MM.1S (cell line): ENCODE data around the gene CPNE1.

Experiments
- DNase-seq: peaks from one replicate; pipeline ENCODE4 v3.0.0-alpha.2; 2015
- H2AFZ ChIP-seq: fragments of 300-600 bp; sonication (generic); 2 replicates; pipeline ENCODE4 v1.6.0; 2016; ENCODE audit warnings: antibody characterized with exemption, low read length
- H3F3A ChIP-seq: fragments of 300-600 bp; sonication (generic); 2 replicates; pipeline ENCODE4 v1.6.1; 2016; ENCODE audit warnings: mild to moderate bottlenecking, antibody characterized with exemption, low read length, moderate library complexity, mixed read lengths; ENCODE audit not compliant: insufficient read depth
- H3K27ac ChIP-seq: fragments of 300-600 bp; sonication (generic); 2 replicates; pipeline ENCODE4 v1.5.1; 2016; ENCODE audit warnings: mild to moderate bottlenecking, low read length
- H3K27me3 ChIP-seq: fragments of 300-600 bp; sonication (generic); replicated peaks from 2 replicates; pipeline ENCODE4 v1.6.0; 2016; ENCODE audit warnings: low read length; ENCODE audit not compliant: insufficient read depth
- H3K36me3 ChIP-seq: fragments of 300-600 bp; sonication (generic); replicated peaks from 2 replicates; pipeline ENCODE4 v1.6.1; 2016; ENCODE audit warnings: mild to moderate bottlenecking, low read length, mixed read lengths; ENCODE audit not compliant: insufficient read depth
- H3K4me1 ChIP-seq: fragments of 300-600 bp; sonication (generic); 2 replicates; pipeline ENCODE4 v1.6.1; 2016; ENCODE audit warnings: low read length, mixed read lengths
- H3K4me2 ChIP-seq: fragments of 300-600 bp; sonication (generic); 2 replicates; pipeline ENCODE4 v1.6.0; 2016; ENCODE audit warnings: low read depth, low read length
- H3K4me3 ChIP-seq: fragments of 300-600 bp; sonication (generic); 2 replicates; pipeline ENCODE4 v1.5.1; 2016; ENCODE audit warnings: low read length, mixed read lengths
- H3K79me2 ChIP-seq: fragments of 300-600 bp; sonication (generic); 2 replicates; pipeline ENCODE4 v1.6.1; 2016; ENCODE audit warnings: mixed run types, low read length, mixed read lengths
- H3K9ac ChIP-seq: fragments of 300-600 bp; sonication (generic); 2 replicates; pipeline ENCODE4 v1.6.1; 2016; ENCODE audit warnings: low read length, mixed read lengths
- H3K9me2 ChIP-seq: fragments of 300-600 bp; sonication (generic); replicated peaks from 2 replicates; pipeline ENCODE4 v1.6.1; 2016; ENCODE audit warnings: mild to moderate bottlenecking, low read length, mixed read lengths; ENCODE audit not compliant: insufficient read depth
- H3K9me3 ChIP-seq: fragments of 300-600 bp; sonication (generic); replicated peaks from 2 replicates; pipeline ENCODE4 v1.6.1; 2016; ENCODE audit warnings: mild to moderate bottlenecking, low read length, mixed read lengths; ENCODE audit not compliant: insufficient read depth
- H4K20me1 ChIP-seq: fragments of 300-600 bp; sonication (generic); 2 replicates; pipeline ENCODE4 v1.6.1; 2016; ENCODE audit warnings: mild to moderate bottlenecking, low read length, moderate library complexity, mixed read lengths; ENCODE audit not compliant: insufficient read depth
- EZH2 ChIP-seq: fragments of 300-600 bp; sonication (generic); optimal IDR thresholded peaks from 2 replicates; pipeline ENCODE3; 2017; ENCODE audit warnings: low read depth, mild to moderate bottlenecking, antibody characterized with exemption, low read length, mixed read lengths
- EZH2phosphoT487 ChIP-seq: fragments of 300-600 bp; sonication (generic); IDR thresholded peaks from 2 replicates; pipeline ENCODE4 v1.6.1; 2018; ENCODE audit warnings: antibody characterized with exemption, low read length
- TF ChIP-seq, protein P1 (sequence below): fragments of 300-600 bp; sonication (generic); IDR thresholded peaks from 2 replicates; pipeline ENCODE4 v1.5.1; 2016; ENCODE audit warnings: antibody characterized with exemption, low read length, mixed read lengths

The CPNE1 gene

DNA sequence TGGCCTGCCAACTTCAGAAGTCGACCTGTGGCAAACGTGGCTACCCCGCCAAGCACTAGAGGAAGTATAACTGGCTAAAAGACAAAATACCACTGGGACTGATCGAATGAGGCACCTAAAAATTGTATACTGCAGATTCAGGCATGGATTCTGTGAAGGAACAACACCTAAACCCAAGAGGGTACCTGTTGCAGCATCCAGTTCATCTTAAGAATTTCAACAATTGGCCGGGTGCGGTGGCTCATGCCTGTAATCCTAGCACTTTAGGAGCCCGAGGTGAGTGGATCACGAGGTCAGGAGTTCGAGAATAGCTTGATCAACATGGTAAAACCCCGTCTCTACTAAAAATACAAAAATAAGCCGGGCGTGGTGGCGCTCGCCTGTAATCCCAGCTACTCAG is 76.3 kb downstream of the CPNE1 start:
- Histone ChIP-seq H3K27me3 (no peaks in the 10 kb centered on the region), H2AFZ (no peak overlapping the region), H3K4me1 (no peaks in the 10 kb centered on the region)

GRCh38 chr20:35587436-35587835 is 77.3 kb downstream of the CPNE1 start:
- H4K20me1 ChIP-seq, result no peaks in the 10 kb centered on the region
- H3K36me3 ChIP-seq, result no peaks in the 10 kb centered on the region
- no peaks in the 10 kb centered on the region for H3K9me3 ChIP-seq
- H3K9me2 ChIP-seq, result no peaks in the 10 kb centered on the region
- no peaks in the 10 kb centered on the region for H3K4me1 ChIP-seq
- H3K27ac ChIP-seq, result no peak overlapping the region
- DNase-seq, result no peak
- no peak overlapping the region for H2AFZ ChIP-seq
- H3K4me3 ChIP-seq, result no peak overlapping the region
- no peak for TF ChIP-seq EZH2
- TF ChIP-seq, protein P1, sequence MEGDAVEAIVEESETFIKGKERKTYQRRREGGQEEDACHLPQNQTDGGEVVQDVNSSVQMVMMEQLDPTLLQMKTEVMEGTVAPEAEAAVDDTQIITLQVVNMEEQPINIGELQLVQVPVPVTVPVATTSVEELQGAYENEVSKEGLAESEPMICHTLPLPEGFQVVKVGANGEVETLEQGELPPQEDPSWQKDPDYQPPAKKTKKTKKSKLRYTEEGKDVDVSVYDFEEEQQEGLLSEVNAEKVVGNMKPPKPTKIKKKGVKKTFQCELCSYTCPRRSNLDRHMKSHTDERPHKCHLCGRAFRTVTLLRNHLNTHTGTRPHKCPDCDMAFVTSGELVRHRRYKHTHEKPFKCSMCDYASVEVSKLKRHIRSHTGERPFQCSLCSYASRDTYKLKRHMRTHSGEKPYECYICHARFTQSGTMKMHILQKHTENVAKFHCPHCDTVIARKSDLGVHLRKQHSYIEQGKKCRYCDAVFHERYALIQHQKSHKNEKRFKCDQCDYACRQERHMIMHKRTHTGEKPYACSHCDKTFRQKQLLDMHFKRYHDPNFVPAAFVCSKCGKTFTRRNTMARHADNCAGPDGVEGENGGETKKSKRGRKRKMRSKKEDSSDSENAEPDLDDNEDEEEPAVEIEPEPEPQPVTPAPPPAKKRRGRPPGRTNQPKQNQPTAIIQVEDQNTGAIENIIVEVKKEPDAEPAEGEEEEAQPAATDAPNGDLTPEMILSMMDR, result no peak
- TF ChIP-seq EZH2phosphoT487, result no peak
- no peaks in the 10 kb centered on the region for H3F3A ChIP-seq
- H3K9ac ChIP-seq, result no peak overlapping the region
- H3K27me3 ChIP-seq, result no peaks in the 10 kb centered on the region
- no peak overlapping the region for H3K4me2 ChIP-seq
- H3K79me2 ChIP-seq, result no peaks in the 10 kb centered on the region

More for the DNA sequence above, 76.3 kb downstream of the CPNE1 start:
- H3K27ac ChIP-seq, result no peak overlapping the region
- TF ChIP-seq EZH2phosphoT487, result no peak
- TF ChIP-seq, protein P1, result no peak
- no peak for TF ChIP-seq EZH2
- H3K79me2 ChIP-seq, result no peaks in the 10 kb centered on the region
- H3K4me2 ChIP-seq, result no peak overlapping the region
- no peak for DNase-seq
- no peaks in the 10 kb centered on the region for H3F3A ChIP-seq
- H4K20me1 ChIP-seq, result no peaks in the 10 kb centered on the region
- H3K9ac ChIP-seq, result no peak overlapping the region
- H3K9me3 ChIP-seq, result no peaks in the 10 kb centered on the region
- no peaks in the 10 kb centered on the region for H3K36me3 ChIP-seq
- no peaks in the 10 kb centered on the region for H3K9me2 ChIP-seq
- H3K4me3 ChIP-seq, result no peak overlapping the region

- TF ChIP-seq EZH2 (no peak), EZH2phosphoT487 (no peak)
- TF ChIP-seq, protein P1, result no peak
- DNase-seq, result no peak
Observed at GRCh38 chr20:35586751-35587425, 77.8 kb downstream of the CPNE1 start.

More at GRCh38 chr20:35586751-35587425, 77.8 kb downstream of the CPNE1 start:
- Histone ChIP-seq H3K4me2 (no peak overlapping the region), H3K4me3 (no peak overlapping the region), H4K20me1 (no peaks in the 10 kb centered on the region), H3K9me3 (no peaks in the 10 kb centered on the region), H2AFZ (no peak overlapping the region), H3K9ac (no peak overlapping the region), H3K27ac (no peak overlapping the region), H3K4me1 (no peaks in the 10 kb centered on the region), H3K79me2 (no peaks in the 10 kb centered on the region), H3K36me3 (no peaks in the 10 kb centered on the region), H3K27me3 (no peaks in the 10 kb centered on the region), H3F3A (no peaks in the 10 kb centered on the region), H3K9me2 (no peaks in the 10 kb centered on the region)
